AG09309 (cell line): ENCODE results near the gene RTCB.

Experiments used
- DNase-seq: peaks from one replicate; pipeline ENCODE4 v3.0.0-alpha.2; 2010; ENCODE audit warnings: low read depth
- H3K4me3 ChIP-seq: 2 replicates; pipeline ENCODE4 v1.5.1; 2011; ENCODE audit warnings: mild to moderate bottlenecking, low read depth, low read length, moderate library complexity; ENCODE audit not compliant: control insufficient read depth
- CTCF ChIP-seq: IDR thresholded peaks from 2 replicates; pipeline ENCODE4 v1.5.1; 2011; ENCODE audit warnings: mild to moderate bottlenecking, low read depth, low read length, inconsistent platforms; ENCODE audit not compliant: insufficient read depth, control insufficient read depth; ENCODE audit errors: missing control alignments

Gene RTCB

GRCh38 chr22:32423664-32424063, 11.6 kb upstream of the RTCB start:
- no peak overlapping the region for H3K4me3 ChIP-seq
- no peak for DNase-seq
- no peak for TF ChIP-seq CTCF

- no peak overlapping the region for H3K4me3 ChIP-seq
- TF ChIP-seq CTCF = no peak
- no peak for DNase-seq
These were observed 10.0 kb upstream of the RTCB start for GRCh38 chr22:32422062-32422461.

- no peak for TF ChIP-seq CTCF
- no peak for DNase-seq
These were observed 9.4 kb upstream of the RTCB start for GRCh38 chr22:32421484-32421883.

GRCh38 chr22:32417906-32418305, 5.9 kb upstream of the RTCB start:
- H3K4me3 ChIP-seq = no peak overlapping the region
- DNase-seq = no peak
- TF ChIP-seq CTCF = no peak

More at GRCh38 chr22:32421484-32421883, 9.4 kb upstream of the RTCB start:
- H3K4me3 ChIP-seq = no peak overlapping the region

- no peak for DNase-seq
- TF ChIP-seq CTCF = no peak
- H3K4me3 ChIP-seq = no peak overlapping the region
These were observed 4.6 kb upstream of the RTCB start for GRCh38 chr22:32416556-32417085.

- no peak for DNase-seq
- no peak for TF ChIP-seq CTCF
- no peak overlapping the region for H3K4me3 ChIP-seq
These were observed 2.1 kb upstream of the RTCB start for GRCh38 chr22:32414191-32414590.

GRCh38 chr22:32413719-32414118, 1.7 kb upstream of the RTCB start:
- no peak overlapping the region for H3K4me3 ChIP-seq
- DNase-seq = no peak
- TF ChIP-seq CTCF = peak; percentile 51
